Mammary epithelial cell (primary cell): ENCODE measurements around the gene NUAK2.

Experiments used
- EZH2 ChIP-seq: IDR thresholded peaks from 2 replicates; pipeline ENCODE4 v1.6.1; 2012; ENCODE audit warnings: low read length, inconsistent platforms, borderline replicate concordance
- TF ChIP-seq, protein P1 (sequence below), 2 donors: IDR thresholded peaks in 1 of 2; conservative IDR thresholded peaks in 1 of 2; 2 replicates each; pipeline ENCODE4 v1.5.1; 2011 to 2012; ENCODE audit warnings: inconsistent platforms in 2 of 2, low read length in 2 of 2, mild to moderate bottlenecking in 2 of 2, control low read depth in 1 of 2, low read depth in 1 of 2; ENCODE audit not compliant: insufficient read depth in 1 of 2; ENCODE audit errors: extremely low read depth in 1 of 2

GRCh38 chr1:205284420-205285144 lies 37.0 kb downstream of the NUAK2 start:
- TF ChIP-seq, protein P1, sequence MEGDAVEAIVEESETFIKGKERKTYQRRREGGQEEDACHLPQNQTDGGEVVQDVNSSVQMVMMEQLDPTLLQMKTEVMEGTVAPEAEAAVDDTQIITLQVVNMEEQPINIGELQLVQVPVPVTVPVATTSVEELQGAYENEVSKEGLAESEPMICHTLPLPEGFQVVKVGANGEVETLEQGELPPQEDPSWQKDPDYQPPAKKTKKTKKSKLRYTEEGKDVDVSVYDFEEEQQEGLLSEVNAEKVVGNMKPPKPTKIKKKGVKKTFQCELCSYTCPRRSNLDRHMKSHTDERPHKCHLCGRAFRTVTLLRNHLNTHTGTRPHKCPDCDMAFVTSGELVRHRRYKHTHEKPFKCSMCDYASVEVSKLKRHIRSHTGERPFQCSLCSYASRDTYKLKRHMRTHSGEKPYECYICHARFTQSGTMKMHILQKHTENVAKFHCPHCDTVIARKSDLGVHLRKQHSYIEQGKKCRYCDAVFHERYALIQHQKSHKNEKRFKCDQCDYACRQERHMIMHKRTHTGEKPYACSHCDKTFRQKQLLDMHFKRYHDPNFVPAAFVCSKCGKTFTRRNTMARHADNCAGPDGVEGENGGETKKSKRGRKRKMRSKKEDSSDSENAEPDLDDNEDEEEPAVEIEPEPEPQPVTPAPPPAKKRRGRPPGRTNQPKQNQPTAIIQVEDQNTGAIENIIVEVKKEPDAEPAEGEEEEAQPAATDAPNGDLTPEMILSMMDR (conservative IDR thresholded peaks at IDR 0.05 in 1 of 2, IDR thresholded peaks at IDR 0.05 in 1 of 2; ENCODE audit: extremely low read depth in 1 of 2, insufficient read depth in 1 of 2, low read depth in 1 of 2, low read length in 2 of 2) = peak in 1 of 2 donors; percentile 25
- TF ChIP-seq EZH2 = no peak
